Cardiac muscle cell (in vitro differentiated cells and primary cell): ENCODE results near the gene DCHS2. TPM values are rescaled to one million over a fixed set of nuclear protein-coding genes. Genes with fewer than 3 reads are reported as not detected.

Source experiments
- DNase-seq, 2 donors: peaks; one replicate each; pipeline versions ENCODE4 v3.0.0 to v3.0.0-alpha.2; 2010 to 2017; ENCODE audit warnings: low read depth in 1 of 2, low spot score in 1 of 2
- H3K27ac ChIP-seq: fragments of 200-600 bp; sonication (generic); 2 replicates; pipeline ENCODE4 v1.5.1; 2016
- H3K27me3 ChIP-seq: fragments of 200-600 bp; sonication (generic); 2 replicates; pipeline ENCODE4 v1.6.0; 2016; ENCODE audit warnings: control low read depth
- H3K36me3 ChIP-seq: fragments of 200-600 bp; sonication (generic); 2 replicates; pipeline ENCODE4 v1.5.1; 2016; ENCODE audit warnings: control low read depth
- H3K4me1 ChIP-seq: fragments of 200-600 bp; sonication (generic); 2 replicates; pipeline ENCODE4 v1.8.1; 2017; ENCODE audit warnings: low read depth, mild to moderate bottlenecking, mixed run types
- H3K4me3 ChIP-seq: fragments of 200-600 bp; sonication (generic); 2 replicates; pipeline ENCODE4 v1.5.1; 2016; ENCODE audit warnings: mild to moderate bottlenecking
- H3K9me3 ChIP-seq: fragments of 200-600 bp; sonication (generic); 2 replicates; pipeline ENCODE4 v1.5.1; 2017; ENCODE audit warnings: low read depth, mild to moderate bottlenecking, control low read depth
- CTCF ChIP-seq: IDR thresholded peaks from 2 replicates; pipeline ENCODE4 v1.5.1; 2012; ENCODE audit warnings: low read depth, mild to moderate bottlenecking, low read length
- polyA plus RNA-seq: library from polyadenylated mRNA; unstranded; fragments of >200 nt; fragmentation: Nextera tagmentation; extraction: Ambion mirVana; gene quantifications from 2 replicates; pipeline ENCODE4 v1.2.1, GENCODE V29; 2016
- total RNA-seq: library from RNA; depleted of rRNA; stranded (reverse); fragments of >200 nt; gene quantifications from 2 replicates; pipeline ENCODE4 v1.2.3, GENCODE V29; 2016

The DCHS2 gene
- total and polyA plus RNA-seq, 2 experiments from 2014 or later: 0.09 TPM; not detected in 1

GRCh38 chr4:154417373-154417673 lies 74.3 kb downstream of the DCHS2 start:
- TF ChIP-seq CTCF: no peak
- DNase-seq: no peak
- no peaks in the 10 kb centered on the region for H3K9me3 ChIP-seq
- peaks cover 26% of the 10 kb centered on the region for H3K27me3 ChIP-seq
- H3K36me3 ChIP-seq: no peaks in the 10 kb centered on the region
- H3K4me3 ChIP-seq: peak overlapping the region; percentile 48
- H3K4me1 ChIP-seq: peaks cover 4% of the 10 kb centered on the region
- H3K27ac ChIP-seq: no peak overlapping the region

- no peak overlapping the region for H3K27ac ChIP-seq
- H3K4me1 ChIP-seq: peaks cover 4% of the 10 kb centered on the region
- H3K4me3 ChIP-seq: peak overlapping the region; percentile 48
- no peaks in the 10 kb centered on the region for H3K9me3 ChIP-seq
- peaks cover 19% of the 10 kb centered on the region for H3K27me3 ChIP-seq
- no peak for TF ChIP-seq CTCF
- no peaks in the 10 kb centered on the region for H3K36me3 ChIP-seq
- DNase-seq: peak; percentile 4 to 52
Observed at GRCh38 chr4:154416190-154416547, 75.4 kb downstream of the DCHS2 start.

GRCh38 chr4:154415313-154415712 lies 76.3 kb downstream of the DCHS2 start:
- no peaks in the 10 kb centered on the region for H3K36me3 ChIP-seq
- H3K27me3 ChIP-seq: peaks cover 19% of the 10 kb centered on the region
- no peak for TF ChIP-seq CTCF
- no peak overlapping the region for H3K4me3 ChIP-seq
- no peak for DNase-seq
- H3K27ac ChIP-seq: no peak overlapping the region
- no peaks in the 10 kb centered on the region for H3K9me3 ChIP-seq
- H3K4me1 ChIP-seq: peaks cover 4% of the 10 kb centered on the region

GRCh38 chr4:154414796-154415195 lies 76.8 kb downstream of the DCHS2 start:
- Histone ChIP-seq H3K4me1 (peaks cover 4% of the 10 kb centered on the region), H3K36me3 (no peaks in the 10 kb centered on the region), H3K27me3 (peaks cover 19% of the 10 kb centered on the region), H3K9me3 (no peaks in the 10 kb centered on the region), H3K4me3 (no peak overlapping the region), H3K27ac (no peak overlapping the region)
- DNase-seq: no peak
- no peak for TF ChIP-seq CTCF

GRCh38 chr4:154414371-154414770 lies 77.2 kb downstream of the DCHS2 start:
- Histone ChIP-seq H3K4me1 (peaks cover 4% of the 10 kb centered on the region), H3K36me3 (no peaks in the 10 kb centered on the region), H3K4me3 (no peak overlapping the region), H3K27me3 (peaks cover 19% of the 10 kb centered on the region), H3K27ac (no peak overlapping the region), H3K9me3 (no peaks in the 10 kb centered on the region)
- DNase-seq: no peak
- TF ChIP-seq CTCF: no peak

GRCh38 chr4:154407443-154407842 lies 84.2 kb downstream of the DCHS2 start:
- Histone ChIP-seq H3K27me3 (no peaks in the 10 kb centered on the region), H3K27ac (no peak overlapping the region), H3K4me3 (no peak overlapping the region), H3K4me1 (no peaks in the 10 kb centered on the region), H3K36me3 (no peaks in the 10 kb centered on the region), H3K9me3 (no peaks in the 10 kb centered on the region)
- DNase-seq: no peak
- TF ChIP-seq CTCF: no peak
